ENCODE data around the gene RPSA. TPM values are rescaled to one million over a fixed set of nuclear protein-coding genes. Genes with fewer than 3 reads are reported as not detected.

RPSA gene
- polyA plus RNA-seq (2013, experiment 1 of 2): 2,947 TPM
- polyA plus RNA-seq (2013, experiment 2 of 2): 2,912 TPM

GRCh38 chr3:39406368-39407258 is at the start of gene RPSA:
TSS of gene RPSA (plus strand) at chr3:39406720. CDS start at chr3:39407654, 934 bp downstream.
- Histone ChIP-seq H3K27me3 (ENCODE audit: insufficient read depth, low read length, poor library complexity) (no peaks in the 10 kb centered on the region), H4K5ac (ENCODE audit: low read length) (peak within 1 kb of the TSS; percentile 17), H2BK120ac (ENCODE audit: low read depth, low read length) (no peak within 1 kb of the TSS), H3K23ac (ENCODE audit: low read length) (no peak within 1 kb of the TSS), H3K18ac (ENCODE audit: low read length) (peak within 1 kb of the TSS; percentile 93), H3K36me3 (ENCODE audit: control insufficient read depth, insufficient read depth, low read length) (peaks cover 20% of the 10 kb centered on the region), H3K79me2 (ENCODE audit: control insufficient read depth, insufficient read depth, low read length) (peaks cover 34% of the 10 kb centered on the region), H3K27ac (ENCODE audit: low read depth, low read length) (peak within 1 kb of the TSS; percentile 91), H2AK5ac (ENCODE audit: low read length) (peak within 1 kb of the TSS; percentile 82), H3K9ac (ENCODE audit: low read length) (peak within 1 kb of the TSS; percentile 100), H3K4me1 (ENCODE audit: control insufficient read depth, low read depth, low read length) (peaks cover 7% of the 10 kb centered on the region), H2BK15ac (replicated peaks; ENCODE audit: low read depth) (no peak within 1 kb of the TSS), H3K79me1 (ENCODE audit: low read length) (peaks cover 14% of the 10 kb centered on the region), H2BK5ac (ENCODE audit: low read length) (peak within 1 kb of the TSS; percentile 69), H3K56ac (ENCODE audit: low read length) (peak within 1 kb of the TSS; percentile 96), H3K4me2 (ENCODE audit: low read length) (peak within 1 kb of the TSS; percentile 97), H4K8ac (ENCODE audit: low read depth, low read length) (no peak within 1 kb of the TSS), H3K4ac (ENCODE audit: low read depth, low read length) (peak within 1 kb of the TSS; percentile 86), H3K4me3 (ENCODE audit: low read length) (peak within 1 kb of the TSS; percentile 94)
- peak; percentile 98 for DNase-seq
- WGBS (ENCODE audit: extremely low coverage, insufficient coverage, low lambda C conversion rate): no CpG with 5 or more reads among the region's 63 CpGs

- H3K18ac ChIP-seq (ENCODE audit: low read length): no peak overlapping the region
- no peaks in the 10 kb centered on the region for H3K36me3 ChIP-seq (ENCODE audit: control insufficient read depth, insufficient read depth, low read length)
- no peak overlapping the region for H3K9ac ChIP-seq (ENCODE audit: low read length)
- no peak overlapping the region for H3K23ac ChIP-seq (ENCODE audit: low read length)
- no peaks in the 10 kb centered on the region for H3K27me3 ChIP-seq (ENCODE audit: insufficient read depth, low read length, poor library complexity)
- no peak overlapping the region for H4K8ac ChIP-seq (ENCODE audit: low read depth, low read length)
- no peak overlapping the region for H3K4me2 ChIP-seq (ENCODE audit: low read length)
- no peak overlapping the region for H2AK5ac ChIP-seq (ENCODE audit: low read length)
- no peak overlapping the region for H2BK120ac ChIP-seq (ENCODE audit: low read depth, low read length)
- no peak overlapping the region for H3K27ac ChIP-seq (ENCODE audit: low read depth, low read length)
- no peak overlapping the region for H3K4ac ChIP-seq (ENCODE audit: low read depth, low read length)
- no CpG with 5 or more reads among the region's 3 CpGs for WGBS (ENCODE audit: extremely low coverage, insufficient coverage, low lambda C conversion rate)
- no peaks in the 10 kb centered on the region for H3K4me1 ChIP-seq (ENCODE audit: control insufficient read depth, low read depth, low read length)
- no peak overlapping the region for H2BK15ac ChIP-seq (replicated peaks; ENCODE audit: low read depth)
- DNase-seq: no peak
- H4K5ac ChIP-seq (ENCODE audit: low read length): no peak overlapping the region
- no peaks in the 10 kb centered on the region for H3K79me1 ChIP-seq (ENCODE audit: low read length)
- H2BK5ac ChIP-seq (ENCODE audit: low read length): no peak overlapping the region
- no peak overlapping the region for H3K56ac ChIP-seq (ENCODE audit: low read length)
- no peaks in the 10 kb centered on the region for H3K79me2 ChIP-seq (ENCODE audit: control insufficient read depth, insufficient read depth, low read length)
- H3K4me3 ChIP-seq (ENCODE audit: low read length): no peak overlapping the region
Measured at GRCh38 chr3:39358333-39358732, 48.2 kb upstream of the RPSA start.

DNA sequence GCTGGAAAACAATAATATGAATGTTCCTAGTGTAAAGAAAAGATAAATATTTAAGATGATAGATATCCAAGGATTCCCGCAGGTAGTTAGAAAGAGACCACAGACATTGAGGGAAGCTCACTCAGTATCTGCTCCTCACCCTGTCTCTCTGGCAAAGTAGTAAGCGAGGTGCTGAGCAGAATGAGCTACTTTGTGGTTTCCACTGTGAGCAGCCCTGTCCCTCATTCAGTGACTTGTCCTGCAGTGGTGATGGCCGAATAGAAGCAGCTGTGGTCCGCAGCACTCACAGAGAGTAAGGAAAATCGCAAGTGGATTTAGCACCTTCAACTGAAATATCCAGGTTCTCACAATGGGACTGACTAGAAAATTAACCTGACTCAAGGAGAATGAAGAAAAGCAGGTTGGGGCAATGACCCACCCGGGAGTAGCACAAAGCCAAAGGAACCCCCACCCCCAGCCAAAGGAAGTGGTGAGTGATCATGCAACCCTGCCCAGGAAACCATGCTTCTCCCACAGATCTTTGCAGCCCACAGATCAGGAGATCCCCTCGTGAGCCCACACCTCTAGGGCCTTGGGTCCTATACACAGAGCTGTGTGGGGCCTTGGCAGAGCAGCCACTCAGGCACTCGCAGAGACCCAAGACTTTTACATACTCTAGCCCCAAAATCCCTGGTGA is 45.1 kb upstream of the RPSA start:
- no CpG with 5 or more reads among the region's 8 CpGs for WGBS (ENCODE audit: extremely low coverage, insufficient coverage, low lambda C conversion rate)
- Histone ChIP-seq H2AK5ac (ENCODE audit: low read length) (no peak overlapping the region), H3K79me1 (ENCODE audit: low read length) (no peaks in the 10 kb centered on the region), H3K4ac (ENCODE audit: low read depth, low read length) (no peak overlapping the region), H2BK120ac (ENCODE audit: low read depth, low read length) (no peak overlapping the region), H3K56ac (ENCODE audit: low read length) (no peak overlapping the region), H4K8ac (ENCODE audit: low read depth, low read length) (no peak overlapping the region), H3K4me2 (ENCODE audit: low read length) (no peak overlapping the region), H2BK15ac (replicated peaks; ENCODE audit: low read depth) (no peak overlapping the region), H3K9ac (ENCODE audit: low read length) (no peak overlapping the region), H2BK5ac (ENCODE audit: low read length) (no peak overlapping the region), H3K79me2 (ENCODE audit: control insufficient read depth, insufficient read depth, low read length) (no peaks in the 10 kb centered on the region), H3K18ac (ENCODE audit: low read length) (no peak overlapping the region), H3K4me1 (ENCODE audit: control insufficient read depth, low read depth, low read length) (no peaks in the 10 kb centered on the region), H3K36me3 (ENCODE audit: control insufficient read depth, insufficient read depth, low read length) (no peaks in the 10 kb centered on the region), H4K5ac (ENCODE audit: low read length) (no peak overlapping the region), H3K4me3 (ENCODE audit: low read length) (no peak overlapping the region), H3K27me3 (ENCODE audit: insufficient read depth, low read length, poor library complexity) (no peaks in the 10 kb centered on the region), H3K27ac (ENCODE audit: low read depth, low read length) (no peak overlapping the region), H3K23ac (ENCODE audit: low read length) (no peak overlapping the region)
- no peak for DNase-seq

- no peak for DNase-seq
- no peak overlapping the region for H2BK15ac ChIP-seq (replicated peaks; ENCODE audit: low read depth)
- no peak overlapping the region for H2BK120ac ChIP-seq (ENCODE audit: low read depth, low read length)
- H3K9ac ChIP-seq (ENCODE audit: low read length): no peak overlapping the region
- H3K56ac ChIP-seq (ENCODE audit: low read length): no peak overlapping the region
- H3K36me3 ChIP-seq (ENCODE audit: control insufficient read depth, insufficient read depth, low read length): no peaks in the 10 kb centered on the region
- H3K79me2 ChIP-seq (ENCODE audit: control insufficient read depth, insufficient read depth, low read length): no peaks in the 10 kb centered on the region
- H3K4me2 ChIP-seq (ENCODE audit: low read length): no peak overlapping the region
- no peak overlapping the region for H3K4ac ChIP-seq (ENCODE audit: low read depth, low read length)
- no peak overlapping the region for H3K23ac ChIP-seq (ENCODE audit: low read length)
- no peak overlapping the region for H4K8ac ChIP-seq (ENCODE audit: low read depth, low read length)
- no peak overlapping the region for H3K18ac ChIP-seq (ENCODE audit: low read length)
- no peaks in the 10 kb centered on the region for H3K4me1 ChIP-seq (ENCODE audit: control insufficient read depth, low read depth, low read length)
- WGBS (ENCODE audit: extremely low coverage, insufficient coverage, low lambda C conversion rate): no CpG with 5 or more reads among the region's 3 CpGs
- no peak overlapping the region for H4K5ac ChIP-seq (ENCODE audit: low read length)
- no peak overlapping the region for H2BK5ac ChIP-seq (ENCODE audit: low read length)
- H3K4me3 ChIP-seq (ENCODE audit: low read length): no peak overlapping the region
- no peaks in the 10 kb centered on the region for H3K27me3 ChIP-seq (ENCODE audit: insufficient read depth, low read length, poor library complexity)
- H2AK5ac ChIP-seq (ENCODE audit: low read length): no peak overlapping the region
- no peaks in the 10 kb centered on the region for H3K79me1 ChIP-seq (ENCODE audit: low read length)
- H3K27ac ChIP-seq (ENCODE audit: low read depth, low read length): no peak overlapping the region
Measured at GRCh38 chr3:39362192-39362591, 44.3 kb upstream of the RPSA start.

DNA sequence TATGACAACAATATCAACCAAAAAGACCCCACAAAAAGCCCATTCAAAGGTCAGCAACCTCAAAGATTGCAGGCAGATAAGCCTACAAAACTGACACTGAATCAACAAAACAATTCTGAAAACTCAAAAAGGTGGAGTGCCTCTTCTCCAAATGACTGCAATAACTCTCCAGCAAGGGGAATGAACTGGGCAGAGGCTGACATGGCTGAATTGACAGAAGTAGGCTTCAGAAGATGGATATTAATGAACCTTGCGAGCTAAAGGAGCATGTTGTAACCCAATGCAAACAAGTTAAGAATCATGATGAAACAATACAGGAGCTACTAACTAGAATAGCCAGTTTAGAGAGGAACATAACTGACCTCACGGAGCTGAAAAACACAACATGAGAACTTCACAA is 43.7 kb upstream of the RPSA start:
- Histone ChIP-seq H2AK5ac (ENCODE audit: low read length) (no peak overlapping the region), H3K79me1 (ENCODE audit: low read length) (no peaks in the 10 kb centered on the region), H3K36me3 (ENCODE audit: control insufficient read depth, insufficient read depth, low read length) (no peaks in the 10 kb centered on the region), H3K4me3 (ENCODE audit: low read length) (no peak overlapping the region), H3K18ac (ENCODE audit: low read length) (no peak overlapping the region), H3K4ac (ENCODE audit: low read depth, low read length) (no peak overlapping the region), H3K79me2 (ENCODE audit: control insufficient read depth, insufficient read depth, low read length) (no peaks in the 10 kb centered on the region), H3K56ac (ENCODE audit: low read length) (no peak overlapping the region), H2BK15ac (replicated peaks; ENCODE audit: low read depth) (no peak overlapping the region), H3K4me2 (ENCODE audit: low read length) (no peak overlapping the region), H4K5ac (ENCODE audit: low read length) (no peak overlapping the region), H3K4me1 (ENCODE audit: control insufficient read depth, low read depth, low read length) (no peaks in the 10 kb centered on the region), H3K23ac (ENCODE audit: low read length) (no peak overlapping the region), H4K8ac (ENCODE audit: low read depth, low read length) (no peak overlapping the region), H3K9ac (ENCODE audit: low read length) (no peak overlapping the region), H3K27ac (ENCODE audit: low read depth, low read length) (no peak overlapping the region), H3K27me3 (ENCODE audit: insufficient read depth, low read length, poor library complexity) (no peaks in the 10 kb centered on the region), H2BK5ac (ENCODE audit: low read length) (no peak overlapping the region), H2BK120ac (ENCODE audit: low read depth, low read length) (no peak overlapping the region)
- DNase-seq: no peak
- WGBS (ENCODE audit: extremely low coverage, insufficient coverage, low lambda C conversion rate): no CpG with 5 or more reads among the region's 2 CpGs
